Stimulated activated CD4-positive, alpha-beta T cell treated with anti-CD3 and anti-CD28 coated beads, Interleukin-1b, Interleukin-23, amount 100 ng/mL, for 1 hour (primary cell): ENCODE data around the gene PRSS33.

Source experiments
- DNase-seq, 2 donors: peaks; one replicate each; pipeline ENCODE4 v3.0.0-alpha.2; 2020; ENCODE audit warnings: low read depth in 2 of 2

PRSS33 gene

GRCh38 chr16:2777231-2777902 lies 10.0 kb downstream of the PRSS33 start, which contains the start of gene ELOB:
TSS of gene ELOB (minus strand) at chr16:2777280. CDS start at chr16:2777239, 41 bp downstream.
- peak; percentile 70 to 80 for DNase-seq

GRCh38 chr16:2776500-2777139 lies 10.7 kb downstream of the PRSS33 start:
- DNase-seq: no peak

- DNase-seq: no peak
These were observed 11.4 kb downstream of the PRSS33 start for GRCh38 chr16:2775765-2776499.

GRCh38 chr16:2775131-2775716 lies 12.1 kb downstream of the PRSS33 start:
- DNase-seq: no peak

GRCh38 chr16:2774161-2774891 lies 13.0 kb downstream of the PRSS33 start:
- no peak for DNase-seq

- DNase-seq: no peak
These were observed 14.0 kb downstream of the PRSS33 start for GRCh38 chr16:2773188-2773968.

- no peak for DNase-seq
These were observed 15.6 kb downstream of the PRSS33 start for GRCh38 chr16:2771496-2772402.

GRCh38 chr16:2770057-2770951 lies 17.1 kb downstream of the PRSS33 start:
- no peak for DNase-seq

- DNase-seq: no peak
These were observed 17.7 kb downstream of the PRSS33 start for GRCh38 chr16:2769675-2770056.

- DNase-seq: no peak
These were observed 18.2 kb downstream of the PRSS33 start for GRCh38 chr16:2769100-2769529.

GRCh38 chr16:2768403-2769089 lies 18.8 kb downstream of the PRSS33 start:
- DNase-seq: no peak

- DNase-seq: no peak
These were observed 19.5 kb downstream of the PRSS33 start for GRCh38 chr16:2767891-2768290.

- no peak for DNase-seq
These were observed 20.1 kb downstream of the PRSS33 start for GRCh38 chr16:2767140-2767731.

- DNase-seq: no peak
These were observed 20.8 kb downstream of the PRSS33 start for GRCh38 chr16:2766430-2767139.

- DNase-seq: no peak
These were observed 21.6 kb downstream of the PRSS33 start for GRCh38 chr16:2765462-2766404.

GRCh38 chr16:2764718-2765117 lies 22.6 kb downstream of the PRSS33 start:
- DNase-seq: no peak
